Caco-2 (cell line): ENCODE measurements around the gene GRK3. TPM values are rescaled to one million over a fixed set of nuclear protein-coding genes. Genes with fewer than 3 reads are reported as not detected.
"Not testable (repeated sequence)": the region's sequence is repeated elsewhere in the genome, so short reads cannot be mapped to it uniquely, and the experiment has no call there.

ENCODE experiments used
- BruUV-seq: library from RNA; stranded (reverse); fragments of 400-500 nt; replicated peaks from 2 replicates; lab custom pipeline; 2021; lab: Mats Ljungman, UMichigan
- CTCF ChIA-PET: fragments of 300-600 bp; sonication (Branson Sonifier 250); formaldehyde crosslinking; loops from one replicate; lab custom pipeline; 2022; ENCODE audit warnings: antibody characterized with exemption; lab: Charles Lee
- POLR2A ChIA-PET: fragments of 300-600 bp; sonication (Branson Sonifier 250); formaldehyde crosslinking; loops from one replicate; lab custom pipeline; 2022; ENCODE audit warnings: antibody characterized with exemption; lab: Charles Lee
- DNase-seq, 2 experiments: peaks; one replicate each; pipeline versions ENCODE4 v3.0.0 to v3.0.0-alpha.2; 2020 to 2022
- H3K27me3 ChIP-seq: replicated peaks from 2 replicates; pipeline ENCODE4 v1.6.0; 2011; ENCODE audit warnings: low read length; ENCODE audit not compliant: control insufficient read depth, insufficient read depth
- H3K36me3 ChIP-seq: 2 replicates; pipeline ENCODE4 v1.5.1; 2011; ENCODE audit warnings: low read length; ENCODE audit not compliant: control insufficient read depth, insufficient read depth
- H3K4me1 ChIP-seq: fragments of 250-450 bp; sonication (Bioruptor Pico); 2 replicates; pipeline ENCODE4 v1.5.1; 2020; ENCODE audit warnings: mild to moderate bottlenecking
- H3K4me3 ChIP-seq: 2 replicates; pipeline ENCODE4 v1.5.1; 2011; ENCODE audit warnings: low read depth, mild to moderate bottlenecking, control low read depth, low read length
- H3K9me3 ChIP-seq: fragments of 250-450 bp; sonication (Bioruptor Pico); 2 replicates; pipeline ENCODE4 v1.5.1; 2020; ENCODE audit warnings: mild to moderate bottlenecking, moderate library complexity
- H3K27ac Mint-ChIP-seq: one replicate; pipeline ENCODE4 v1.8.0; 2022; ENCODE audit warnings: mixed read lengths; ENCODE audit not compliant: unreplicated experiment
- H3K27me3 Mint-ChIP-seq: one replicate; pipeline ENCODE4 v1.8.0; 2022; ENCODE audit warnings: mixed read lengths; ENCODE audit not compliant: insufficient read depth, unreplicated experiment
- H3K36me3 Mint-ChIP-seq: one replicate; pipeline ENCODE4 v1.8.0; 2022; ENCODE audit warnings: mild to moderate bottlenecking, mixed read lengths; ENCODE audit not compliant: insufficient read depth, unreplicated experiment
- H3K4me1 Mint-ChIP-seq: one replicate; pipeline ENCODE4 v1.8.0; 2022; ENCODE audit warnings: low read depth, mixed read lengths; ENCODE audit not compliant: unreplicated experiment
- H3K4me3 Mint-ChIP-seq: one replicate; pipeline ENCODE4 v1.8.0; 2022; ENCODE audit warnings: mild to moderate bottlenecking, moderate library complexity, mixed read lengths; ENCODE audit not compliant: unreplicated experiment
- H3K9me3 Mint-ChIP-seq: one replicate; pipeline ENCODE4 v1.8.0; 2022; ENCODE audit warnings: mixed read lengths; ENCODE audit not compliant: unreplicated experiment
- intact Hi-C: fragments of 100-400 bp; cut with micrococcal nuclease; formaldehyde crosslinking; loops from one replicate; pipeline ENCODE4 v1.10.0; 2022; ENCODE audit not compliant: unreplicated experiment
- total RNA-seq: library from RNA; stranded (reverse); gene quantifications from 2 replicates; pipeline ENCODE4 v1.2.3, GENCODE V29; 2022
- TF ChIP-seq, protein P1 (sequence below), 2 experiments: fragments of 200-600 bp in 1 of 2; IDR thresholded peaks; 1 replicate in 1 of 2; 2 replicates in 1 of 2; pipeline versions ENCODE4 v1.5.1 to v1.8.0; 2011 to 2022; ENCODE audit warnings: antibody characterized with exemption in 1 of 2, control low read depth in 1 of 2, inconsistent platforms in 1 of 2, low read depth in 1 of 2, low read length in 1 of 2, mild to moderate bottlenecking in 1 of 2, moderate library complexity in 1 of 2; ENCODE audit not compliant: insufficient read depth in 1 of 2, severe bottlenecking in 1 of 2, unreplicated experiment in 1 of 2

The GRK3 gene
- total RNA-seq, 1 experiment from 2014 or later, result 9.7 TPM

DNA sequence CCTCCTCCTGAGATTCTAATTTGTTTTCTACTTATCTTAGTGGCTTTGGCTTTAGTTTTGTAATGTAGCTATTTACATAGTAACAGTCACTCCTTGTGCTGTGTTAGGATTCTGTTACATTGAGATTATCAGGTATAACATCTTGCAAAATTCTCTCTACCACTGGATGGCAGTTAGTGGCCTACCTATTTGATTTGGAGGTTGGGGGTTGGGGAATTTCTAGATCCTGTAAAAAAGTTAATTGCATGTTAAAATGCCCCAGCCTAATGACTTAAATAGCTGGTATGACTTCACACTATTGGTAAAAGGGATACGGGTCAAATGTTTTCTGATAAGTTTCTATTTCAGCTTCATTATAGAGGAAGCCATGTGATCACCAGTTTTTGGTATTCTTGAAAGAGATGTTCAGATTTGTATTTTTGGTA, 2.8 kb downstream of the GRK3 start:
- TF ChIP-seq, protein P1, sequence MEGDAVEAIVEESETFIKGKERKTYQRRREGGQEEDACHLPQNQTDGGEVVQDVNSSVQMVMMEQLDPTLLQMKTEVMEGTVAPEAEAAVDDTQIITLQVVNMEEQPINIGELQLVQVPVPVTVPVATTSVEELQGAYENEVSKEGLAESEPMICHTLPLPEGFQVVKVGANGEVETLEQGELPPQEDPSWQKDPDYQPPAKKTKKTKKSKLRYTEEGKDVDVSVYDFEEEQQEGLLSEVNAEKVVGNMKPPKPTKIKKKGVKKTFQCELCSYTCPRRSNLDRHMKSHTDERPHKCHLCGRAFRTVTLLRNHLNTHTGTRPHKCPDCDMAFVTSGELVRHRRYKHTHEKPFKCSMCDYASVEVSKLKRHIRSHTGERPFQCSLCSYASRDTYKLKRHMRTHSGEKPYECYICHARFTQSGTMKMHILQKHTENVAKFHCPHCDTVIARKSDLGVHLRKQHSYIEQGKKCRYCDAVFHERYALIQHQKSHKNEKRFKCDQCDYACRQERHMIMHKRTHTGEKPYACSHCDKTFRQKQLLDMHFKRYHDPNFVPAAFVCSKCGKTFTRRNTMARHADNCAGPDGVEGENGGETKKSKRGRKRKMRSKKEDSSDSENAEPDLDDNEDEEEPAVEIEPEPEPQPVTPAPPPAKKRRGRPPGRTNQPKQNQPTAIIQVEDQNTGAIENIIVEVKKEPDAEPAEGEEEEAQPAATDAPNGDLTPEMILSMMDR (IDR thresholded peaks at IDR 0.05; ENCODE audit: insufficient read depth in 1 of 2, low read depth in 1 of 2, low read length in 1 of 2, severe bottlenecking in 1 of 2, unreplicated experiment in 1 of 2), result no peak
- H3K27me3 ChIP-seq, result no peaks in the 10 kb centered on the region
- no peak overlapping the region for H3K27ac Mint-ChIP-seq
- H3K36me3 ChIP-seq, result no peaks in the 10 kb centered on the region
- peaks cover 7% of the 10 kb centered on the region for H3K4me1 Mint-ChIP-seq
- no peak overlapping the region for H3K4me3 ChIP-seq
- peaks cover 5% of the 10 kb centered on the region for H3K36me3 Mint-ChIP-seq
- ChIA-PET POLR2A (no interaction called here), CTCF (no interaction called here)
- intact Hi-C loops, result loop anchor here (1.0 kb wide), 1 partner anchor 206 kb away; no protein-coding TSS in a partner anchor
- no peaks in the 10 kb centered on the region for H3K4me1 ChIP-seq
- no peaks in the 10 kb centered on the region for H3K9me3 ChIP-seq
- H3K9me3 Mint-ChIP-seq, result no peaks in the 10 kb centered on the region
- no peak for DNase-seq
- H3K27me3 Mint-ChIP-seq, result no peaks in the 10 kb centered on the region
- BruUV-seq, result no TSS peak
- no peak overlapping the region for H3K4me3 Mint-ChIP-seq

DNA sequence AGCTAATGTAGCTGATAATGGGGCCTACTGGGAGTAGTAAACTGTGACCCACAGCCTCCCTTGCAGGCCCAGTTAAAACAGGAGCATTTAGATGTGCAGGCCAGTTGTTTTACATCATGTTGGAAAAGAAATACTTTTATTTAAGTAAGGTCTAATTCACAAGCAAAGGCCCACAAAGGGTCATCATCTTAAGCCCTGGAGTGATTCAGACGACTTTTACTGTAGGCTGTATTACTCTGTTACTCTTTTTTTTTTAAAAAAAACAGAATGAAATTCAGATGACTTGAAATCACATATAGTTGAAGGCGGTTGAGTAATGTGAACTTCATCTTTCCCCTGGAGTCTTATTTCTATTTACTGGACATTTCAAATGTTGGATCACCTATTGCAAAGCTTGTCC, 3.6 kb downstream of the GRK3 start:
- H3K27me3 ChIP-seq, H3K36me3 Mint-ChIP-seq, H3K27ac Mint-ChIP-seq, H3K4me1 Mint-ChIP-seq, BruUV-seq, POLR2A ChIA-PET, CTCF ChIA-PET, H3K4me3 Mint-ChIP-seq, H3K9me3 ChIP-seq, H3K4me1 ChIP-seq, DNase-seq, H3K9me3 Mint-ChIP-seq, H3K4me3 ChIP-seq, H3K36me3 ChIP-seq, H3K27me3 Mint-ChIP-seq, intact Hi-C loops: not testable (repeated sequence)

DNA sequence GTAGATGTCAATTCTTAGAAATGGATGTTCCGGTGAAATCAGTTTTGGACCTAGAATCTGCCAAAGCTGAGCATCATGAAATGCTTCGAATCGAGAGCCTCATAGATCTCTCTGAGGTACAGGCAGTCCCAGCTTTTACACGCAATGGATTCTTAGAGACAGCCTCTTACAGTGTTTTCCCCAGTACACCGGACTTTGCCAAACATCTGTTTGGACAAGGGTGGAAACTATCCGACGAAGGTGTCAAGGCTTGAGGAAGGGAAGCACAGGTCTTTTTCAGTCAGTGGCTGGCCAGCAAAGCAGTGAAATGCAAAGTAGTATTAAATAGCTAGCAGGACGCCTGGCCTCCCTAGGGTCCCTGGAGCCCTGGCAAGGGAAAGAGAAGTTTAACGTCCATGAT, 4.9 kb downstream of the GRK3 start:
- TF ChIP-seq, protein P1 (IDR thresholded peaks at IDR 0.05; ENCODE audit: insufficient read depth in 1 of 2, low read depth in 1 of 2, low read length in 1 of 2, severe bottlenecking in 1 of 2, unreplicated experiment in 1 of 2), result no peak
- H3K36me3 ChIP-seq, result no peaks in the 10 kb centered on the region
- no peaks in the 10 kb centered on the region for H3K27me3 ChIP-seq
- BruUV-seq, result no TSS peak
- H3K4me1 ChIP-seq, result no peaks in the 10 kb centered on the region
- H3K4me3 ChIP-seq, result no peak overlapping the region
- DNase-seq, result no peak
- H3K36me3 Mint-ChIP-seq, result peaks cover 2% of the 10 kb centered on the region
- no peaks in the 10 kb centered on the region for H3K27me3 Mint-ChIP-seq
- intact Hi-C loops, result no loop called here
- no peak overlapping the region for H3K4me3 Mint-ChIP-seq
- ChIA-PET CTCF (no interaction called here), POLR2A (no interaction called here)
- no peaks in the 10 kb centered on the region for H3K9me3 ChIP-seq
- H3K4me1 Mint-ChIP-seq, result peaks cover 7% of the 10 kb centered on the region
- no peak overlapping the region for H3K27ac Mint-ChIP-seq
- no peaks in the 10 kb centered on the region for H3K9me3 Mint-ChIP-seq

DNA sequence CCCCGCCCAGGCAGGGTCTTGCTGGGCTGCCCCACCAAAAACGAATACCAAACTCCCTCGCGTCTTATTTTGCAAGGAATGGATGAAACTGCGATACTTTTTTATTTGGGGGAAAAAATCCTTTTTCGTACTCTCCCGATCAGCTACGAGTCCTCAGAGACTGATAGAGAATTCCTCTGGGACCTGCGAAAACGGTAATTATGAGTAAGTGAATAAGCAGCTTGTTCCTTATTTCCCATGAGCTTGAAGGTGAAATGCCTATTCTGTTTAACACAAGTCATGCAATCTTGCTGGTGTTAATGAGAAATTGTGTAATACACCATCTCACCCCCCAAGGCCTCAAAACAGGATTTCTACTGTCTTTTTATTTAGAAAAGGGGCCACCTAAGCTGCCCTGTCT, 5.5 kb downstream of the GRK3 start:
- no peak overlapping the region for H3K4me3 Mint-ChIP-seq
- ChIA-PET CTCF (no interaction called here), POLR2A (no interaction called here)
- intact Hi-C loops, result no loop called here
- H3K36me3 Mint-ChIP-seq, result no peaks in the 10 kb centered on the region
- Histone ChIP-seq H3K4me3 (no peak overlapping the region), H3K9me3 (no peaks in the 10 kb centered on the region), H3K27me3 (no peaks in the 10 kb centered on the region), H3K4me1 (no peaks in the 10 kb centered on the region), H3K36me3 (no peaks in the 10 kb centered on the region)
- no peak overlapping the region for H3K27ac Mint-ChIP-seq
- BruUV-seq, result no TSS peak
- DNase-seq, result no peak
- no peaks in the 10 kb centered on the region for H3K9me3 Mint-ChIP-seq
- peaks cover 7% of the 10 kb centered on the region for H3K4me1 Mint-ChIP-seq
- TF ChIP-seq, protein P1 (IDR thresholded peaks at IDR 0.05; ENCODE audit: insufficient read depth in 1 of 2, low read depth in 1 of 2, low read length in 1 of 2, severe bottlenecking in 1 of 2, unreplicated experiment in 1 of 2), result no peak
- no peaks in the 10 kb centered on the region for H3K27me3 Mint-ChIP-seq
